HepG2 (cell line): Measurements from ENCODE around the gene MSH3. TPM values are rescaled to one million over a fixed set of nuclear protein-coding genes. Genes with fewer than 3 reads are reported as not detected.

ENCODE experiments used
- ATAC-seq: fragments of 200-7000 bp; cut with Tn5 transposase; 3 replicates; pipeline ENCODE4 v1.9.1; 2020; ENCODE audit warnings: mild to moderate bottlenecking, moderate library complexity
- BruUV-seq: library from RNA; stranded (reverse); fragments of 400-500 nt; replicated peaks from 2 replicates; lab custom pipeline; 2021; lab: Mats Ljungman, UMichigan
- CTCF ChIA-PET: fragments of 300-600 bp; formaldehyde crosslinking; extraction: SDS; loops from one replicate; lab custom pipeline; 2021; ENCODE audit warnings: low total read pairs, inconsistent platforms, low intra/inter-chr PET ratio; lab: Yijun Ruan, JAX
- POLR2A ChIA-PET: fragments of 350-600 bp; sonication (Branson Sonifier 250); formaldehyde crosslinking; loops from one replicate; lab custom pipeline; 2020; ENCODE audit warnings: antibody characterized with exemption, inconsistent platforms; lab: Yijun Ruan, JAX
- DNase-seq: peaks from one replicate; pipeline ENCODE4 v3.0.0-alpha.2; 2015; ENCODE audit warnings: low spot score
- FAIRE-seq: peaks from 3 replicates; lab custom pipeline; 2011; peaks lifted over from hg19 to GRCh38; lab: Jason Lieb, UNC
- H2AFZ ChIP-seq: one replicate; pipeline ENCODE4 v1.6.1; 2011; ENCODE audit warnings: low read length, inconsistent platforms
- H3K27ac ChIP-seq: fragments of 300-600 bp; 3 replicates; pipeline ENCODE4 v1.8.0; 2011; ENCODE audit warnings: mixed run types, mild to moderate bottlenecking, mixed read lengths, low read length, inconsistent platforms; ENCODE audit not compliant: insufficient read depth; ENCODE audit errors: extremely low read length
- H3K27me3 ChIP-seq, 2 experiments: fragments of 200-600 bp in 1 of 2; 2 replicates in 1 of 2; 3 replicates in 1 of 2; pipeline versions ENCODE4 v1.6.0 to v1.8.0; 2011; ENCODE audit warnings: low read length in 2 of 2, mild to moderate bottlenecking in 2 of 2, moderate library complexity in 2 of 2, inconsistent platforms in 1 of 2; ENCODE audit not compliant: insufficient read depth in 2 of 2, control insufficient read depth in 1 of 2
- H3K36me3 ChIP-seq, 2 experiments: fragments of 200-600 bp in 1 of 2; replicated peaks in 1 of 2; 2 replicates in 1 of 2; 3 replicates in 1 of 2; pipeline versions ENCODE4 v1.5.1 to v1.8.0; 2011; ENCODE audit warnings: low read length in 2 of 2, inconsistent platforms in 1 of 2; ENCODE audit not compliant: insufficient read depth in 2 of 2, control insufficient read depth in 1 of 2
- H3K4me1 ChIP-seq: 2 replicates; pipeline ENCODE4 v1.5.1; 2012; ENCODE audit warnings: low read length, inconsistent platforms; ENCODE audit not compliant: insufficient read depth
- H3K4me2 ChIP-seq: 2 replicates; pipeline ENCODE4 v1.6.0; 2011; ENCODE audit warnings: low read depth, low read length, inconsistent platforms
- H3K4me3 ChIP-seq, 3 experiments: fragments of 200-600 bp in 1 of 3; sonication (generic), shearing (Covaris generic) in 1 of 3; replicated peaks in 1 of 3; 2 replicates each; pipeline ENCODE4 v1.5.1; 2011 to 2016; ENCODE audit warnings: low read length in 3 of 3, inconsistent platforms in 2 of 3, low read depth in 2 of 3, mild to moderate bottlenecking in 2 of 3, control low read depth in 1 of 3, mixed read lengths in 1 of 3; ENCODE audit not compliant: insufficient read depth in 1 of 3
- H3K79me2 ChIP-seq: one replicate; pipeline ENCODE4 v1.6.1; 2011; ENCODE audit warnings: low read length, inconsistent platforms; ENCODE audit not compliant: insufficient read depth
- H3K9ac ChIP-seq: 2 replicates; pipeline ENCODE4 v1.6.0; 2011; ENCODE audit warnings: mild to moderate bottlenecking, low read depth, low read length, inconsistent platforms; ENCODE audit not compliant: insufficient read depth
- H3K9me3 ChIP-seq: 2 replicates; pipeline ENCODE4 v1.5.1; 2012; ENCODE audit warnings: mild to moderate bottlenecking, low read length
- H4K20me1 ChIP-seq: 2 replicates; pipeline ENCODE4 v1.6.0; 2011; ENCODE audit warnings: inconsistent platforms, mild to moderate bottlenecking, low read length, moderate library complexity; ENCODE audit not compliant: insufficient read depth
- CREBL2 ChIP-seq: sonication (generic); formaldehyde crosslinking; IDR thresholded peaks from 2 replicates; pipeline ENCODE4 v1.8.1; 2023; ENCODE audit warnings: missing genetic modification reagents, mild to moderate bottlenecking, borderline replicate concordance
- RORA ChIP-seq: sonication (generic); formaldehyde crosslinking; IDR thresholded peaks from 2 replicates; pipeline ENCODE4 v1.5.0; 2020; ENCODE audit warnings: mild to moderate bottlenecking, missing genetic modification reagents, moderate library complexity
- SOX6 ChIP-seq, 2 experiments: fragments of 450-650 bp in 1 of 2; sonication (generic) in 1 of 2; formaldehyde crosslinking in 1 of 2; IDR thresholded peaks; 2 replicates each; pipeline versions ENCODE4 v1.4.0 to v1.6.1; 2017 to 2020; ENCODE audit warnings: antibody characterized with exemption in 1 of 2, mild to moderate bottlenecking in 1 of 2, missing genetic modification reagents in 1 of 2
- ZBTB38 ChIP-seq: sonication (generic); formaldehyde crosslinking; IDR thresholded peaks from 2 replicates; pipeline ENCODE4 v1.5.1; 2020; ENCODE audit warnings: mild to moderate bottlenecking, missing genetic modification reagents
- ZNF143 ChIP-seq: sonication (generic); formaldehyde crosslinking; IDR thresholded peaks from 2 replicates; pipeline ENCODE4 v1.4.0; 2020; ENCODE audit warnings: missing genetic modification reagents
- ZNF460 ChIP-seq: sonication (generic); formaldehyde crosslinking; IDR thresholded peaks from 2 replicates; pipeline ENCODE4 v1.5.1; 2020; ENCODE audit warnings: missing genetic modification reagents, mild to moderate bottlenecking, borderline replicate concordance
- ZNF709 ChIP-seq: sonication (generic); formaldehyde crosslinking; IDR thresholded peaks from 2 replicates; pipeline ENCODE4 v1.5.0; 2020; ENCODE audit warnings: mild to moderate bottlenecking, missing genetic modification reagents
- ZNF746 ChIP-seq: sonication (generic); formaldehyde crosslinking; IDR thresholded peaks from 2 replicates; pipeline ENCODE4 v1.8.0; 2022; ENCODE audit warnings: mild to moderate bottlenecking, missing genetic modification reagents
- WGBS: methylation state at CpG from one replicate; pipeline ENCODE4 v1.1.6; 2017; ENCODE audit warnings: low lambda C conversion rate; 5-methylcytosine and 5-hydroxymethylcytosine counted together
- in situ Hi-C: cut with HindIII; loops from 2 replicates; pipeline ENCODE4 v1.10.0; 2017; ENCODE audit warnings: low pct_unique_long_range_greater_than_20kb; ENCODE audit not compliant: extremely low pct_ligation_motif_present
- intact Hi-C: fragments of 100-400 bp; cut with micrococcal nuclease; formaldehyde crosslinking; loops from one replicate; pipeline ENCODE4 v1.10.0; 2022; ENCODE audit not compliant: unreplicated experiment
- polyA plus RNA-seq, 8 experiments: library from polyadenylated mRNA; depleted of rRNA in 3 of 8; stranded (reverse) in 7 of 8; unstranded in 1 of 8; fragments of >200 nt; fragmentation: Illumina TruSeq in 4 of 8; extraction: Trizol in 4 of 8; gene quantifications; 2 replicates each; pipeline versions ENCODE4 v1.2.1 to v1.2.3, GENCODE V29; 2011 to 2016; ENCODE audit warnings: low read depth in 4 of 8, missing spikeins in 1 of 8, mixed read lengths in 1 of 8; ENCODE audit not compliant: insufficient read depth in 1 of 8
- total RNA-seq, 5 experiments: library from RNA; depleted of rRNA; stranded (reverse); fragments of >200 nt; fragmentation: Illumina TruSeq; extraction: Trizol; gene quantifications; 2 replicates each; pipeline ENCODE4 v1.2.3, GENCODE V29; 2016; ENCODE audit warnings: low read depth in 1 of 5
- TF ChIP-seq, protein P1 (sequence below): sonication (generic); formaldehyde crosslinking; IDR thresholded peaks from 2 replicates; pipeline ENCODE4 v1.5.0; 2020; ENCODE audit warnings: mild to moderate bottlenecking, missing genetic modification reagents

MSH3 gene
- total and polyA plus RNA-seq, 2 of the 13 experiments (the other 11 are each of a cell fraction or from before 2014, with no cell fraction given), result 4.0 to 16.4 TPM

DNA sequence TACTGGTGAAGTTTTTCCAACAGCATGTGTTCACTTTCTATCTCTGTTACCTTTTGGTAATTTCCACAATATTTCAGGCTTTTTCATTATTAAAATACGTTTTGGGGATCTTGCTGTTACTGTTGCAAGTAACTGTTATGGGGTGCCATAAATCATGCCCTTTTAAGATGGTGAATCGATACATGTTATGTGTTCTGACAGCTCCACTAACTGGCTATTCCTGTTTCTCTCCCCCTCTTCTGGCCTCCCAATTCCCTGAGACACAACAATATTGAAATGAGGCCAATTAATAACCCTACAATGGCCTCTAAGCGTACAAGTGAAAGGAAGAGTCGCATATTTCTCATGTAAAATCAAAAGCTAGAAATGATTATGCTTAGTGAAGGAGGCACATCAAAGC is 13.1 kb upstream of the MSH3 start:
- no TSS peak for BruUV-seq
- 93% methylated on average over 4 of the region's 4 CpGs for WGBS
- in situ Hi-C loops (no loop called here), intact Hi-C loops (no loop called here)
- Histone ChIP-seq H3K9me3 (no peaks in the 10 kb centered on the region), H3K36me3 (peaks cover 3 to 12% of the 10 kb centered on the region in 2 experiments), H3K9ac (no peak overlapping the region), H3K4me3 (no peak overlapping the region), H2AFZ (no peak overlapping the region), H3K79me2 (no peaks in the 10 kb centered on the region), H3K4me2 (no peak overlapping the region), H4K20me1 (no peaks in the 10 kb centered on the region), H3K27me3 (no peaks in the 10 kb centered on the region), H3K4me1 (no peaks in the 10 kb centered on the region), H3K27ac (no peak overlapping the region)
- no peak for FAIRE-seq
- no peak for DNase-seq
- CTCF ChIA-PET, result no interaction called here
- TF ChIP-seq ZNF709 (no peak), SOX6 (IDR thresholded peaks at IDR 0.05) (no peak), SOX6 (CRISPR knock-in tag; IDR thresholded peaks at IDR 0.05) (no peak), RORA (no peak), ZNF746 (CRISPR knock-in tag) (no peak), ZBTB38 (CRISPR knock-in tag) (no peak), CREBL2 (CRISPR knock-in tag) (no peak), ZNF460 (CRISPR knock-in tag) (no peak)
- no peak for ATAC-seq
- POLR2A ChIA-PET, result no interaction called here

- no peaks in the 10 kb centered on the region for H3K4me1 ChIP-seq
- no peak overlapping the region for H3K9ac ChIP-seq
- DNase-seq (no peak), ATAC-seq (no peak), FAIRE-seq (no peak)
- no peaks in the 10 kb centered on the region for H3K9me3 ChIP-seq
- no peak overlapping the region for H3K4me2 ChIP-seq
- 92% methylated on average over 4 of the region's 4 CpGs for WGBS
- intact Hi-C loops, result no loop called here
- H2AFZ ChIP-seq, result no peak overlapping the region
- BruUV-seq, result no TSS peak
- ChIA-PET CTCF (no interaction called here), POLR2A (no interaction called here)
- no peak for TF ChIP-seq ZNF143 (CRISPR knock-in tag)
- TF ChIP-seq, protein P1, sequence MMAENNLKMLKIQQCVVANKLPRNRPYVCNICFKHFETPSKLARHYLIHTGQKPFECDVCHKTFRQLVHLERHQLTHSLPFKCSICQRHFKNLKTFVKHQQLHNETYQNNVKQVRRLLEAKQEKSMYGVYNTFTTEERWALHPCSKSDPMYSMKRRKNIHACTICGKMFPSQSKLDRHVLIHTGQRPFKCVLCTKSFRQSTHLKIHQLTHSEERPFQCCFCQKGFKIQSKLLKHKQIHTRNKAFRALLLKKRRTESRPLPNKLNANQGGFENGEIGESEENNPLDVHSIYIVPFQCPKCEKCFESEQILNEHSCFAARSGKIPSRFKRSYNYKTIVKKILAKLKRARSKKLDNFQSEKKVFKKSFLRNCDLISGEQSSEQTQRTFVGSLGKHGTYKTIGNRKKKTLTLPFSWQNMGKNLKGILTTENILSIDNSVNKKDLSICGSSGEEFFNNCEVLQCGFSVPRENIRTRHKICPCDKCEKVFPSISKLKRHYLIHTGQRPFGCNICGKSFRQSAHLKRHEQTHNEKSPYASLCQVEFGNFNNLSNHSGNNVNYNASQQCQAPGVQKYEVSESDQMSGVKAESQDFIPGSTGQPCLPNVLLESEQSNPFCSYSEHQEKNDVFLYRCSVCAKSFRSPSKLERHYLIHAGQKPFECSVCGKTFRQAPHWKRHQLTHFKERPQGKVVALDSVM (CRISPR knock-in tag), result peak; percentile 19; the same call in 1 of the 2 replicates
- H3K36me3 ChIP-seq, result peaks cover 3 to 29% of the 10 kb centered on the region in 2 experiments
- in situ Hi-C loops, result no loop called here
- H4K20me1 ChIP-seq, result no peaks in the 10 kb centered on the region
- no peaks in the 10 kb centered on the region for H3K27me3 ChIP-seq
- no peak overlapping the region for H3K4me3 ChIP-seq
- no peak overlapping the region for H3K27ac ChIP-seq
- H3K79me2 ChIP-seq, result no peaks in the 10 kb centered on the region
These were observed 9.6 kb upstream of the MSH3 start for GRCh38 chr5:80644900-80645299.
